NCI-H2196 treated with DMSO at 0.1 percent for 48 hours (cell line): ENCODE measurements around the gene IDE.
"Not testable (repeated sequence)": the region's sequence is repeated elsewhere in the genome, so short reads cannot be mapped to it uniquely, and the experiment has no call there.

Source experiments
- DNase-seq: peaks from one replicate; lab custom pipeline; 2025; ENCODE audit not compliant: unreplicated experiment; lab: John Stamatoyannopoulos, UW

Gene IDE

GRCh38 chr10:92573798-92574547 lies at the start of gene IDE:
IDE (minus strand) TSS chr10:92574093; CDS start chr10:92574019, 74 bp downstream.
- peak; percentile 31 for DNase-seq

DNA sequence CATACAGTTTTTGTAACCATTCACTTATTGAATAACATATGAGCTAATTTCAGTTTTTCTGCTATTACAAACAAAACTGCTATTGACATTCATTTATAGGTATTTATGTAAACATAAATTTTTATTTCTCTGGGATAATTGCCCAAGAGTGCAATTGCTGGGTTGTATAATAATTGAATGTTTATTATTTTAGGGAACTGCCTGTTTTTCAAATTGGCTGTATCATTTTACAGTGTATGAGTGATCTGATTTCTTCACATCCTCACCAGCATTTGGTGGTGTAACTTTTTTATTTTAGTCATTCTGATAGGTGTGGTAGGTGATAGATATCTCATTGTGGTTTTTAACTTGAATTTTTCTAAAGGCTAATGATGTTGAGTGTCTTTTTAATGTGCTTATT lies 45.5 kb upstream of the IDE start:
- no peak for DNase-seq

DNA sequence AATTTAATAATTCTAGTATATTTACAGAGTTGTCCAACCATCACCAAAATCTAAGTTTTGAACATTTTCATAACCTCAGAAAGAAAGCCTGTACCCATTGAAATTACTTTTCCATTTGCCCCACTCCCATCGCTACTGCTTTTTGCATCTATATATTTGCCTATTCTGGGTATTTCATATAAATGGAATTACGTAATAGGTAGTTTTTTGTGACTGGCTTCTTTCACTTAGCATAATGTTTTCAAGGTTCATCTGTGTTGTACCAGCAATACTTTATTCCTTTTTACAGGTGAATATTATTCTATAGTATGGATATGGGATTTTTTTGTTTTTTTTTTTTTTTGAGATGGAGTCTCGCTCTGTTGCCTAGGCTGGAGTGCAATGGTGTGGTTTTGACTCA lies 41.6 kb upstream of the IDE start:
- DNase-seq: no peak

GRCh38 chr10:92604841-92605240 lies 30.9 kb upstream of the IDE start:
- DNase-seq: no peak

- DNase-seq: no peak
Observed at GRCh38 chr10:92598321-92598720, 24.4 kb upstream of the IDE start.

DNA sequence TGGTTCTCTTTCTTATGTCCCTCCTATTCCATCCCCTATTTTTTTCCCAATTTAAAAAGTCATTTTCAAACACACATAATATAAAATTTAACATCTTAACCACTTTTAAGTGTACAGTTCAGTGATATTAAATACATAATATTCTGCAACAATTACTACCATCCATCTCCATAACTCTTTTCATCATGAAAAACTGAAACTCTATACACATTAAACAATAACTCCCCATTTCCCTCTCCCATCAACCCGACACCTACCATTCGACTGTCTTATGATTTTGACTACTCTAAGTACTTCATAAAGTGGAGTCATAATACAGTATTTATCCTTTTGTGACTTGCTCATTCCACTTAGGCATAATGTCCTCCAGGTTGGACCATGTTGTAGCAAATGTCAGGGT lies 21.6 kb upstream of the IDE start:
- DNase-seq: no peak

DNA sequence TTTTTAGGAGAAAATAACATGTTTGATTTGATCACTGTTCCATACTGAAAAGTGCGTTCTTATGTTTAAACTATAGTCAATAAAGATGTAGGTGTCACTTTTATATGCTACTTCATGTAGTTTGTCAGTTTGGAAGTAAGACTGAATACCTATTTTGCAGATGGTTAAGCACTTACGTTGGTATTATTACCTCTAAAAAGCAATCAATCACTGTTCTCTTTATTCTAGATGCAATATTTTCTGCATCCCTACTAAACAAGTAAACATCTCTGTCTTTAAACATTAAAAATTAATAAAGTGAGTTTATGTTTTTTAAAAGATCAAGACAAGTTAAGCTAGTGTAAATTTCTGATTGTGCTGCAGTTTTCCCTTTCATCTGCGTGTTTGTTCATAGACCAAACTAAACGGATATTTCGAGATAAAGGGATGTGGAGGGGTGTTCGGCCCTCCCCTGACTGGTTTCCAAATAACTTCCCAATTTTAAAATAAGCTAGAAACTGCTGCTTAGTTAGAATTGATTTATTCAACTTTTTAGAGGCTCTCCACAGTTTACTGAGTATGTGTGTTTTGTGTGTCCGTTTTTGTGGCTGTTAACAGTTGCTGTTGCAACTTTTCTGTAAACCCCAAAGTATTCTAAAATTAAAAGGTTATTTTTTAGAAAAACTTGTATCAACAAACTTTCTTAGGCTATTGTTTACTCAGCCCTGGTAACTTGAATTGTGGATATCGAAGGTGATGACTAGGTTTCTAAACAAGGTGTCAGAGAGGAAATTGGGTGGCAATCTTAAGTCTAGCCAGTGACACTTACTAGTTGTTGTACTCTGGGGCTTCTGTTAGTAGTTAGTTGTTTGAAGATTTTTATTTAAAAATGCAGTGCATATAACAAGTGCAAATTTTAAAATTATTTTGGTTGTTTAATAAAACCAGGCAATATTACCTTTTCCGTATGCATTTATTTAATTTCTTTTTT lies 20.0 kb upstream of the IDE start:
- no peak for DNase-seq

DNA sequence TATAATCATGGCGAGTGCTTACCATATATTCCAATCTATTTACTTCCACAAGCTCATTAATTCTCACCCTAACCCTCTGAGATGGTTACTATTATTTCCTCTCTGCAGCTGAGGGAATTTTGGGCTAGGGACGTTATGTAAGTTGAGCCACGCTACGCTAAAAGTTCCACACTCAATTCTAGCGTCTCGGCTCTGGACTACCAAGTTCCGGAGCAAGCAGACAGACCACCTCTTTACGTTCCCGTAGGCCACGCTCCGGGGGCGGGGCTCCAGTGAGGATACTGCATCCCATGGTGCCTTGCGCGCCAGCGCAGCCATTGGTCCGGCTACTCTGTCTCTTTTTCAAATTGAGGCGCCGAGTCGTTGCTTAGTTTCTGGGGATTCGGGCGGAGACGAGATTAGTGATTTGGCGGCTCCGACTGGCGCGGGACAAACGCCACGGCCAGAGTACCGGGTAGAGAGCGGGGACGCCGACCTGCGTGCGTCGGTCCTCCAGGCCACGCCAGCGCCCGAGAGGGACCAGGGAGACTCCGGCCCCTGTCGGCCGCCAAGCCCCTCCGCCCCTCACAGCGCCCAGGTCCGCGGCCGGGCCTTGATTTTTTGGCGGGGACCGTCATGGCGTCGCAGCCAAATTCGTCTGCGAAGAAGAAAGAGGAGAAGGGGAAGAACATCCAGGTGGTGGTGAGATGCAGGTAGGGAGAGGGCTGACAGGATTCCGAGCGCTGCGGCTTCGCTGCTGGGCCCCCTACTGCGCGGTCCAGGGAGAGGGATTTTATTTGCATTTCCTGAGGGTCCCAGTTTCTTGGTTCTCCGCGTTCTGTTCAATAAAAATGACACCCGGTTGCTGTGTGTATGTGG lies 19.1 kb upstream of the IDE start, which contains the start of gene KIF11:
Gene KIF11 (plus strand): TSS at position 370 of the 858 bp plus-strand sequence. CDS start 246 bp downstream, at position 616.
- peak; percentile 73 for DNase-seq

DNA sequence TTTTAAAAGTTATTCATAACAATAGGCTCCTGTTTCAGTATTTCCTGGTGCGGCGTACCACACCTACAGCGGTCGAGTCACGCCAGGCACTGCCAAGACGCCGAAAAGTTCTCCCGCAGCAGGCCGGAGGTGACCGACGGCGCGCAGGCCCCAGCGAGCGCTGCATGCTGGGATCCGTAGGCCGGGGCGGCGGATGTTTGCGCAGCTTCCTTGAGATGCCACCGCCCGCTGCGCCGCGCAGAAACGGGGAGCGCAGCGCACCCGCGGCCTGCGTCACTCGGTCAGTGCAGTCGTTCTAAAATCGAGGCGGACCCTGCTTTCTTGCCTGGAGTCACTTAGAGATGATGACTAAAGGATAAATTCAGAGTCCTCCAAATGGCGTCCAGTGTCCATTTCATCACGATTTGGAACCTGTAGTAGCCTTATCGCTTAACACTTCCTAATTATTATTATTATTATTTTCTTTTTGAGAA lies 17.7 kb upstream of the IDE start:
- DNase-seq: peak; percentile 69

- DNase-seq: no peak
Observed at GRCh38 chr10:92590623-92591549, 17.0 kb upstream of the IDE start.

DNA sequence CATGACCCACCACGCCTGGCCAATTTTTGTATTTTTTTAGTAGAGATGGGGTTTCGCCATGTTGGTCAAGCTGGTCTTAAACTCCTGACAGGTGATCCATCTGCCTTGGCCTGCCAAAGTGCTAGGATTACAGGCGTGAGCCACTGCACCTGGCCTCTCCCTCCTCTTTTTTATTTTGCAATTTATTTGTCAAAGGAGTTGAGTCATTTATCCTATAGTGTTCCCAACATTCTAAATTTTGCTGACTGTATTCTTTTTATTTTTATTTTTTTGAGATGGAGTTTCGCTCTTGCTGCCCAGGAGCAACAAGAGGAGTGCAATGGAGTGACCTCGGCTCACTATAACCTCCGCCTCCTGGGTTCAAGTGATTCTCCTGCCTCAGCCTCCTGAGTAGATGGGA lies 8.5 kb upstream of the IDE start:
- DNase-seq: not testable (repeated sequence)

DNA sequence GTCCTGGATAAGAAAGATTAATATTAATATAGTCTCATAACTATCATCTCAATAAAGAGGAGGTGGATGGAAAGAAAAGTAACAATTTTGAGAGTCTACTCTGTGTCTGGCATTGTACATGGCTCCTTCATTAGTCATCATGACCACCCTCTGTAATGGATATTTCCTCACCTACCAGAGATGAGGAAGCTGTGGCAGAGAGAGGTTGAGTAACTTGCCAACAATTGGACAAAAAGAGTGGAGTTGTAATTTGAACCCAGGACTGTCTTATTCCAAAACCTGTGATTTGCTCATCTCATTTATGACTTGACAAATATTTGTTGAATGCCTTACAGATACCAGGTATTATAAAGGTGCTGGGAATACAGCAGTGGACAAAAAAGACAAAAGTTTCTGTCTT lies 2.1 kb upstream of the IDE start:
- no peak for DNase-seq

DNA sequence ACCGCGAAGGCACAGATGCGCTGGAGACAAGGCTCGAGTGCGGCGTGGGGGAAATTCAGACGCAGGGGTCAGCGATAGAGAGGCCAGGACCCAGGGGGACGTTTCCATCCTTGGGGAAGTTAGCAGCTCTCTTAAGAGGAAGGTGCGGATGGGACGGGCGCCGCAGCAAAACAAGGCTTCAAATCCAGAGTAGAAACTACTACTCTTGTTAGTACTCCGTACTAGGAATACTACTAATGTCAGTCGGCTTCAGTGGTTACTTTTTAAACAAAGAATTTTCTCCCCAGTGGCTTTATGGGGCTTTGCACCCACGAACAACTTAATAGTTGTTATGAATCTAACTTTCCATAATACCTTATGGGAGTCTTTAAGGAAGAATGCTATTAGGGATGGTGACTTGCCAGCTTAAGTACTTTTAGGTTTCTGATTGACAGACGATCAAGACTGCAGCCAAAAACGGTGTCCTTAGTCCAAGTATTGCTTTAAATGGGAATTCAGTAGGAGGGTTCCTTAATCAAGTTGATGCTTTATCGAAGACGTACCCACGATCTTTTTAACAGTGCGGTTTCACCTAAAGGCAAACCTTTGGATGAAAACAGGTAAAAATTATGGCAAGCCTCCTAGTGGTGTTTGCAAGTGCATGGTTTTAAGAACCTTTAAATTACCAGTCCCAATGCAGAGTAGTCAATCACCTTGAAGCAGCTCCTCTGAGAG lies 812 bp upstream of the IDE start:
- DNase-seq: no peak

GRCh38 chr10:92573091-92573797 lies 649 bp downstream of the IDE start:
- no peak for DNase-seq

DNA sequence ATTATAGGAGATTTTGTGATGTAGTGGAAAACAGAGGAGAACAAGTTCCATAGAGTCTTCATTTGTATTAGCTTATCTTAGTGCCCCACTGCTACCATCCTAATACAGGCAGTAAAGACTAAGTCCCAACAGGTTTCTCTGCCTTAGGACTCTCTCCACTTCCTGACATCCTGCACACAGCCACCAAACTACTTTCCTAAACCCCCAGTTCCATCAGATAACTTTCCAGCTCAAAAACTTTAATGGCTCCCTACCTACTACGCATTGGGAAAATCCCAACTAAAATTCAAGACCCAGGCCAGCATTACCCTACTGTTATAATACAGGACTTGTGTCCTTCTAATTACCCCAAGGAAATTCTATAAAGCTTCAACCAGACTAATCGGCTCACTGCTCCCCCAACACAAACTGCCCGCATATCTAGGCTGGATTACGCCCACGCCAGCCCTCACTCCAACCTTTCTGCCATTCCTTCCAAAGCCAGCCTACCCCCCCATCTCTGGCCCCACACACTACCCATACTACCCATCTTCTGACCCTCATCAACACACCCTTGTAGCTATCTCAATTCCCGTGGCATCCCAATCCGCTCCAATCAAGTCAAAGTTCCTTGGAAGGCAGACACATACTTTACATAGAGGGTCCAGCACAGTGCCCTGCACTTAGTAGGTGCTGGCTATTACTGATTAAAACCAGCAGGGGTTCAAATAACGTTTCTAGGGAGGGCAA lies 1.4 kb downstream of the IDE start:
- DNase-seq: no peak

GRCh38 chr10:92571649-92572048 lies 2.2 kb downstream of the IDE start:
- DNase-seq: no peak

- DNase-seq: not testable (repeated sequence)
Observed at GRCh38 chr10:92569663-92570062, 4.2 kb downstream of the IDE start.

DNA sequence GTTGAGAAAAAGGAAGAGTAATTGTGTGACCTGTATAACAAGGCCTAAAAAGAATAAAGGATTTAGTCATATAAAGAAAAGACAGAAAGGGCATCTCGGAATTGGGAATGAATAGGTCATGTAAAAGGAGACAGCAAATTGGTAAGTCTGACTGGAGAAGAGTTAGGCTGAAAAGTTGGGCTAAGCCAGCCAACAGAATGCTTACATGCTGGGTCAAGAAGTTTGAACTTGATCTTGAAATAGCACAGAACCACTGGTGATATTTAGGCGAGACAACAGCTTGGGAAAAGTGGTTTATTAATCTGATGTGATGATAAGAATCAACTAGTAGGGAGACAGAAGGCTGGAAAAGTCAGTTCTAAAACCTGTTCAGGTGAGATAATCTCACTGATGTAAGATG lies 4.8 kb downstream of the IDE start:
- no peak for DNase-seq
